Measurements from ENCODE around the gene MEAF6.

- TF ChIP-seq EZH2phosphoT487 (IDR thresholded peaks at IDR 0.05) (no peak), CTCF (IDR thresholded peaks at IDR 0.05) (no peak), EZH2 (IDR thresholded peaks at IDR 0.05) (no peak)
Observed at GRCh38 chr1:37472281-37472680, 42.3 kb downstream of the MEAF6 start.
